Amygdala (tissue), 56 donors: Measurements from ENCODE around the gene CAPN8.

Source experiments
- DNase-seq, 56 donors: peaks; one replicate each; lab custom pipeline; 2025; lab: John Stamatoyannopoulos, UW

Gene CAPN8

GRCh38 chr1:223659711-223660110 lies 5.8 kb downstream of the CAPN8 start:
- no peak for DNase-seq

- no peak for DNase-seq
Observed at GRCh38 chr1:223657978-223658377, 7.5 kb downstream of the CAPN8 start.

GRCh38 chr1:223654083-223654482 lies 11.4 kb downstream of the CAPN8 start:
- DNase-seq: no peak

GRCh38 chr1:223653431-223653830 lies 12.1 kb downstream of the CAPN8 start:
- DNase-seq: no peak

GRCh38 chr1:223653015-223653414 lies 12.5 kb downstream of the CAPN8 start:
- DNase-seq: peak in 2 of 56 donors; percentile 3 to 47

- peak in 28 of 56 donors; percentile 4 to 59 (median 22) for DNase-seq
Observed at GRCh38 chr1:223652436-223652941, 13.0 kb downstream of the CAPN8 start.

GRCh38 chr1:223651291-223651991 lies 14.1 kb downstream of the CAPN8 start:
- DNase-seq: no peak

- no peak for DNase-seq
Observed at GRCh38 chr1:223650465-223650864, 15.0 kb downstream of the CAPN8 start.

- DNase-seq: no peak
Observed at GRCh38 chr1:223649222-223649621, 16.3 kb downstream of the CAPN8 start.

- no peak for DNase-seq
Observed at GRCh38 chr1:223647249-223647648, 18.3 kb downstream of the CAPN8 start.

- DNase-seq: no peak
Observed at GRCh38 chr1:223645903-223646302, 19.6 kb downstream of the CAPN8 start.

GRCh38 chr1:223642237-223642636 lies 23.3 kb downstream of the CAPN8 start:
- no peak for DNase-seq

- DNase-seq: no peak
Observed at GRCh38 chr1:223641523-223642039, 23.9 kb downstream of the CAPN8 start.

GRCh38 chr1:223639331-223639749 lies 26.2 kb downstream of the CAPN8 start:
- DNase-seq: no peak

- DNase-seq: no peak
Observed at GRCh38 chr1:223635236-223635635, 30.3 kb downstream of the CAPN8 start.

GRCh38 chr1:223634423-223634822 lies 31.1 kb downstream of the CAPN8 start:
- no peak for DNase-seq

- DNase-seq: peak in 1 of 56 donors; percentile 27
Observed at GRCh38 chr1:223631956-223632355, 33.5 kb downstream of the CAPN8 start.

GRCh38 chr1:223631473-223631872 lies 34.0 kb downstream of the CAPN8 start:
- peak in 3 of 56 donors; percentile 27 to 45 (median 28) for DNase-seq

- no peak for DNase-seq
Observed at GRCh38 chr1:223629126-223629457, 36.4 kb downstream of the CAPN8 start.

GRCh38 chr1:223628233-223629125 lies 37.0 kb downstream of the CAPN8 start:
- peak in 12 of 56 donors; percentile 3 to 52 (median 13) for DNase-seq

GRCh38 chr1:223622132-223622842 lies 43.2 kb downstream of the CAPN8 start:
- DNase-seq: no peak
